A549 (cell line): ENCODE results near the gene GFOD2. TPM values are rescaled to one million over a fixed set of nuclear protein-coding genes. Genes with fewer than 3 reads are reported as not detected.

Experiments
- ATAC-seq, 2 experiments: fragments of 200-7000 bp in 1 of 2; fragments of >200 bp in 1 of 2; cut with Nextera tagmentation in 1 of 2; cut with Tn5 transposase in 1 of 2; 3 replicates each; pipeline versions ENCODE4 v1.8.0 to v1.9.1; 2018 to 2020; ENCODE audit warnings: mild to moderate bottlenecking in 1 of 2, moderate library complexity in 1 of 2
- CTCF ChIA-PET: fragments of 300-600 bp; sonication (Branson Sonifier 250); formaldehyde crosslinking; extraction: SDS; loops from one replicate; lab custom pipeline; 2021; ENCODE audit warnings: antibody characterized with exemption, inconsistent platforms; lab: Yijun Ruan, JAX
- POLR2A ChIA-PET: fragments of 350-600 bp; formaldehyde crosslinking; extraction: SDS; loops from one replicate; lab custom pipeline; 2021; ENCODE audit warnings: antibody characterized with exemption, inconsistent platforms; lab: Yijun Ruan, JAX
- DNase-seq, 2 experiments: peaks; one replicate each; pipeline versions ENCODE4 v3.0.0 to v3.0.0-alpha.2; 2011 to 2016; ENCODE audit warnings: low read depth in 1 of 2, low spot score in 1 of 2
- FAIRE-seq: peaks from 2 replicates; lab custom pipeline; 2011; peaks lifted over from hg19 to GRCh38; lab: Jason Lieb, UNC
- H3K27ac ChIP-seq, 2 experiments: fragments of >200 bp; sonication (Bioruptor Twin); formaldehyde crosslinking; 3 replicates each; pipeline ENCODE4 v1.5.1; 2016 to 2017
- H3K4me1 ChIP-seq: fragments of >200 bp; sonication (Bioruptor Twin); formaldehyde crosslinking; 3 replicates; pipeline ENCODE4 v1.6.1; 2016
- H3K4me2 ChIP-seq: fragments of >200 bp; sonication (Bioruptor Twin); formaldehyde crosslinking; 3 replicates; pipeline ENCODE4 v1.6.1; 2016
- H3K4me3 ChIP-seq: fragments of >200 bp; sonication (Bioruptor Twin); formaldehyde crosslinking; 3 replicates; pipeline ENCODE4 v1.5.1; 2016
- H3K9me3 ChIP-seq: fragments of >200 bp; sonication (Bioruptor Twin); formaldehyde crosslinking; 3 replicates; pipeline ENCODE4 v1.6.1; 2016
- BHLHE40 ChIP-seq: IDR thresholded peaks from 2 replicates; pipeline ENCODE4 v1.6.1; 2012; ENCODE audit warnings: low read depth, low read length, inconsistent platforms
- CBX2 ChIP-seq: fragments of 200-600 bp; sonication (generic); IDR thresholded peaks from 2 replicates; pipeline ENCODE4 v1.6.1; 2016; ENCODE audit warnings: low read depth, mild to moderate bottlenecking, borderline replicate concordance
- CBX8 ChIP-seq: fragments of 200-600 bp; sonication (generic); IDR thresholded peaks from 2 replicates; pipeline ENCODE4 v1.6.1; 2016
- CHD4 ChIP-seq: fragments of 200-600 bp; sonication (generic); IDR thresholded peaks from 2 replicates; pipeline ENCODE4 v1.6.1; 2016; ENCODE audit warnings: antibody characterized with exemption, mild to moderate bottlenecking, borderline replicate concordance
- EHF ChIP-seq: fragments of 250-450 bp; sonication (Bioruptor Pico); IDR thresholded peaks from 2 replicates; pipeline ENCODE4 v1.5.0; 2020; ENCODE audit warnings: mild to moderate bottlenecking
- FOSB ChIP-seq: fragments of 250-450 bp; sonication (Bioruptor Pico); IDR thresholded peaks from 2 replicates; pipeline ENCODE4 v1.5.0; 2020; ENCODE audit warnings: mild to moderate bottlenecking, moderate library complexity
- FOSL2 ChIP-seq, 2 experiments: fragments of 450-650 bp in 1 of 2; fragments of >200 bp in 1 of 2; sonication (Bioruptor Twin) in 1 of 2; formaldehyde crosslinking; IDR thresholded peaks; 2 replicates each; pipeline versions ENCODE4 v1.5.0 to v1.6.1; 2016 to 2020; ENCODE audit warnings: mild to moderate bottlenecking in 1 of 2, moderate library complexity in 1 of 2
- HEYL ChIP-seq: fragments of 250-450 bp; sonication (Bioruptor Pico); IDR thresholded peaks from 2 replicates; pipeline ENCODE4 v1.8.0; 2021; ENCODE audit warnings: mild to moderate bottlenecking, moderate library complexity
- HOXB5 ChIP-seq: fragments of 250-450 bp; sonication (Bioruptor Pico); IDR thresholded peaks from 2 replicates; pipeline ENCODE4 v1.5.0; 2020; ENCODE audit warnings: mild to moderate bottlenecking, moderate library complexity
- KDM5A ChIP-seq: fragments of 200-600 bp; sonication (generic); IDR thresholded peaks from 2 replicates; pipeline ENCODE4 v1.6.1; 2016; ENCODE audit warnings: antibody characterized with exemption, mild to moderate bottlenecking
- MAZ ChIP-seq: fragments of 150-350 bp; IDR thresholded peaks from 2 replicates; pipeline ENCODE4 v1.6.1; 2014; ENCODE audit warnings: antibody characterized with exemption, low read depth, low read length, borderline replicate concordance
- MYC ChIP-seq: IDR thresholded peaks from 2 replicates; pipeline ENCODE4 v1.6.1; 2012; ENCODE audit warnings: mild to moderate bottlenecking, inconsistent platforms, low read length, improper control_type of control experiment, borderline replicate concordance
- NPAS2 ChIP-seq: fragments of 250-450 bp; sonication (Bioruptor Pico); IDR thresholded peaks from 2 replicates; pipeline ENCODE4 v1.8.0; 2022; ENCODE audit warnings: mild to moderate bottlenecking, moderate library complexity, borderline replicate concordance
- POLR2AphosphoS2 ChIP-seq: conservative IDR thresholded peaks from 2 replicates; pipeline ENCODE4 v1.6.1; 2012; ENCODE audit warnings: low read length, improper control_type of control experiment, inconsistent platforms
- RCOR1 ChIP-seq: fragments of 150-350 bp; IDR thresholded peaks from 2 replicates; pipeline ENCODE4 v1.6.1; 2014; ENCODE audit warnings: antibody characterized with exemption, low read length, low read depth
- RFX5 ChIP-seq: fragments of 450-650 bp; IDR thresholded peaks from 2 replicates; pipeline ENCODE4 v1.7.1; 2014; ENCODE audit warnings: antibody characterized with exemption, mild to moderate bottlenecking, moderate library complexity
- TFCP2L1 ChIP-seq: fragments of 250-450 bp; sonication (Bioruptor Pico); IDR thresholded peaks from 2 replicates; pipeline ENCODE4 v1.5.0; 2021; ENCODE audit warnings: mild to moderate bottlenecking
- TP53 ChIP-seq: fragments of 250-450 bp; sonication (Bioruptor Pico); IDR thresholded peaks from 2 replicates; pipeline ENCODE4 v1.5.0; 2021; ENCODE audit warnings: mild to moderate bottlenecking, moderate library complexity
- ZC3H11A ChIP-seq: fragments of 450-650 bp; IDR thresholded peaks from 2 replicates; pipeline ENCODE4 v1.6.1; 2014; ENCODE audit warnings: antibody characterized with exemption, mild to moderate bottlenecking
- ZNF302 ChIP-seq: fragments of 250-450 bp; sonication (Bioruptor Pico); IDR thresholded peaks from 2 replicates; pipeline ENCODE4 v1.9.0; 2021; ENCODE audit warnings: inconsistent platforms, mild to moderate bottlenecking, moderate library complexity
- WGBS: methylation state at CpG from one replicate; pipeline ENCODE4 v1.1.6; 2017; ENCODE audit errors: missing lambda C conversion rate; 5-methylcytosine and 5-hydroxymethylcytosine counted together
- polyA plus RNA-seq, 4 experiments: library from polyadenylated mRNA; depleted of rRNA in 3 of 4; stranded (reverse); fragments of >200 nt; fragmentation: RNase III in 1 of 4; extraction: RNeasy Plus Mini Kit Qiagen cat#74134 plus additional on column Dnase treatment in 1 of 4; gene quantifications; 2 replicates in 3 of 4; 3 replicates in 1 of 4; pipeline ENCODE4 v1.2.3, GENCODE V29; 2011 to 2017
- TF ChIP-seq, protein P1 (sequence below): fragments of >200 bp; sonication (Bioruptor Twin); formaldehyde crosslinking; IDR thresholded peaks from 2 replicates; pipeline ENCODE4 v1.6.1; 2016
- TF ChIP-seq, protein P2 (sequence below): fragments of 250-450 bp; sonication (Bioruptor Pico); IDR thresholded peaks from 2 replicates; pipeline ENCODE4 v1.5.0; 2021; ENCODE audit warnings: mild to moderate bottlenecking, moderate library complexity, borderline replicate concordance
- TF ChIP-seq, protein P3 (sequence below): fragments of 200-600 bp; sonication (generic); IDR thresholded peaks from 2 replicates; pipeline ENCODE4 v1.6.1; 2016; ENCODE audit warnings: antibody characterized with exemption, mild to moderate bottlenecking, moderate library complexity
- TF ChIP-seq, protein P4 (sequence below): fragments of >200 bp; sonication (Bioruptor Twin); formaldehyde crosslinking; IDR thresholded peaks from 3 replicates; pipeline ENCODE4 v1.5.1; 2016

Gene GFOD2
- polyA plus RNA-seq, 2 of the 4 experiments (the other 2 are of a cell fraction) = 10.3 to 16.4 TPM

DNA sequence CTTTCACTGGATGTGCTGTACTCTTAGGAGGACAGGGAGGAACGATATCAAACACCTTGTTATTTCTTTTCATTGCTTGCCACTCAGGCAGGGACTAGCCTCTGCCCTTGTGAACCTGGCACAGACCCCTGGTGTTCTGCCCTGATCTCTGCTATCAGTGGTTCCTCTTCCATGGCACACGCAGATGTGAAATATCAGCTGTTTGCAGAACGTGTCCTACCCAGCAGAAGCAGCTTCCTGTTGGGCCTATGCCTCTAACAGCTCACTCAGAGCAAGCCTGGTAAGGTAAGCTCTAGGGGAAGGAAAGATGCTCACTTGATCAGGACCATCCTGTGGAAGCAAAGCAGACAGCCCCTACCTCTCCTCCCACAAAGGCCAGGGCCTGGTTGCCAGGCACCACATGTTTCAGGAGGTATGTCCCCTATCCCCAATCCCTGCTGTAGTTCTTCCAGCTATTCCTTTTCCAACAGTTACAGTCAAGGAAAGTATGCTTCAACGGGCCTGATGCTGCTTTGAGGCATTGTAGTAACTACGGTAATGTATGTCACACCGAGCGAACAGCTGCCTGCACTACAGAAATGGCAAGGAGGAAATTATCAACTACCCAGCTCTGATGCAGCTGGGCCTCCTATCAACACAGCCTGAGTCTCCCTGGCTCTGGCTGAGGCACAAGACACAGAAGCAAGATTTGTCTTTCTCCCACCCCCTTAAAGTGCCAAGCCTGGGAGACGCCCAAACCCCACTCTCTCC is 41.3 kb upstream of the GFOD2 start (continued):
- TF ChIP-seq POLR2AphosphoS2 = no peak
- no peak for TF ChIP-seq CBX2
- TF ChIP-seq RFX5 = no peak
- no peak for TF ChIP-seq MYC
- TF ChIP-seq HEYL = no peak

DNA sequence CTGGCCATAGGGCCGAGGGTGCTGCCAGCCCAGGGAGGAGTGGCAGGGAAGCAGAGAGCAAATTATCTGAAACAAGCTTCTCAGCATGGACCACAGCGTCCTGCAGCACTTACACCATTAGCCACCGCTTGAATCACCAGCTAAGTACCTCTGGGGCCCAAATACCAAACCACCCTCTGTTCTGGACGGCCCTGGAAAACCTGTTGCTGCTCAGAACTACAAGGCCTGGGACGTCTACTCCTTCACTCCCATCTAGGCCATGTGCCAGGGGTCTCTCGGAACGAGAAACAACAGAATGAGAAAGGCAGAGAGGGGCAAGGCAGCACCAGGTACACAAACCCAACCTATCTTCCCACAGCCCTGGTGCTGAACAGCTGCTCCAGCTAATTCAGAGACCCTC is 39.9 kb upstream of the GFOD2 start:
- Histone ChIP-seq H3K4me2 (no peak overlapping the region), H3K4me1 (no peaks in the 10 kb centered on the region)
- CTCF ChIA-PET = interaction anchor here (1.1 kb wide), 1 partner anchor 91 kb away, joined by 3 read pairs; no protein-coding TSS in a partner anchor
- TF ChIP-seq NPAS2 (CRISPR knock-in tag) (no peak), TP53 (no peak), TFCP2L1 (CRISPR knock-in tag) (no peak), HOXB5 (no peak), EHF (no peak)
- TF ChIP-seq, protein P1, sequence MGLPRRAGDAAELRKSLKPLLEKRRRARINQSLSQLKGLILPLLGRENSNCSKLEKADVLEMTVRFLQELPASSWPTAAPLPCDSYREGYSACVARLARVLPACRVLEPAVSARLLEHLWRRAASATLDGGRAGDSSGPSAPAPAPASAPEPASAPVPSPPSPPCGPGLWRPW = no peak
- TF ChIP-seq, all 56 proteins: peak for 0
- POLR2A ChIA-PET = no interaction called here
- DNase-seq (no peak), ATAC-seq (no peak), FAIRE-seq (no peak)
- 82% methylated on average over 7 of the region's 7 CpGs for WGBS
- no peak overlapping the region for H3K4me3 ChIP-seq
- no peak overlapping the region for H3K27ac ChIP-seq
- H3K9me3 ChIP-seq = no peaks in the 10 kb centered on the region

DNA sequence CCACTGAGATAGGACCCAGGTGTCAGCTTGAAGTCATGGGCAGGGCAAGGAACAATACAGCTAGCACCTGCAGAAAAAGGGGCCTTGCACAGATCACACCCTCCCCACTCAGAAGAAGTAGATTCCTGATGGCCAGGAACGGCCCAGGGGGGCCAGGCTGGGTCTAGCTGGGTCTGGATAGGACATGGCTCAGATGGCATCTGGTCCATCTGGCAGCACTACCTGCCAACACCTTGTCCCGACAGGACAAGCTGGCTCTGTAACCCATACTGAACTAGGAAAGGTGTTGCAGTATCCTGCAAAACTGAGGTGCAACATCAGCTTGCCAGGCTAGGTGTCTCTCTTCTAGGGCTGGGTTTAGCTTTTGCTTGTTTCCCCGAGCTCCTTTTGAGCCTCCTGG is 38.9 kb upstream of the GFOD2 start:
- POLR2A ChIA-PET = no interaction called here
- Histone ChIP-seq H3K27ac (no peak overlapping the region), H3K9me3 (no peaks in the 10 kb centered on the region), H3K4me2 (no peak overlapping the region), H3K4me1 (no peaks in the 10 kb centered on the region), H3K4me3 (no peak overlapping the region)
- FAIRE-seq (no peak), DNase-seq (no peak), ATAC-seq (no peak)
- CTCF ChIA-PET = interaction anchor here (0.7 to 1.1 kb wide), 3 partner anchors 59 to 113 kb away, joined by 3 to 6 read pairs (median 3); partner anchors contain the start of gene CARMIL2
- 85% methylated on average over 3 of the region's 3 CpGs for WGBS
- TF ChIP-seq HOXB5 (no peak), RCOR1 (no peak), CHD4 (no peak), ZNF302 (CRISPR knock-in tag) (no peak), ZC3H11A (no peak), BHLHE40 (no peak), MAZ (no peak), FOSB (CRISPR knock-in tag) (no peak)
- TF ChIP-seq, protein P2, sequence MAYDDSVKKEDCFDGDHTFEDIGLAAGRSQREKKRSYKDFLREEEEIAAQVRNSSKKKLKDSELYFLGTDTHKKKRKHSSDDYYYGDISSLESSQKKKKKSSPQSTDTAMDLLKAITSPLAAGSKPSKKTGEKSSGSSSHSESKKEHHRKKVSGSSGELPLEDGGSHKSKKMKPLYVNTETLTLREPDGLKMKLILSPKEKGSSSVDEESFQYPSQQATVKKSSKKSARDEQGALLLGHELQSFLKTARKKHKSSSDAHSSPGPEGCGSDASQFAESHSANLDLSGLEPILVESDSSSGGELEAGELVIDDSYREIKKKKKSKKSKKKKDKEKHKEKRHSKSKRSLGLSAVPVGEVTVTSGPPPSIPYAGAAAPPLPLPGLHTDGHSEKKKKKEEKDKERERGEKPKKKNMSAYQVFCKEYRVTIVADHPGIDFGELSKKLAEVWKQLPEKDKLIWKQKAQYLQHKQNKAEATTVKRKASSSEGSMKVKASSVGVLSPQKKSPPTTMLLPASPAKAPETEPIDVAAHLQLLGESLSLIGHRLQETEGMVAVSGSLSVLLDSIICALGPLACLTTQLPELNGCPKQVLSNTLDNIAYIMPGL (CRISPR knock-in tag) = no peak

DNA sequence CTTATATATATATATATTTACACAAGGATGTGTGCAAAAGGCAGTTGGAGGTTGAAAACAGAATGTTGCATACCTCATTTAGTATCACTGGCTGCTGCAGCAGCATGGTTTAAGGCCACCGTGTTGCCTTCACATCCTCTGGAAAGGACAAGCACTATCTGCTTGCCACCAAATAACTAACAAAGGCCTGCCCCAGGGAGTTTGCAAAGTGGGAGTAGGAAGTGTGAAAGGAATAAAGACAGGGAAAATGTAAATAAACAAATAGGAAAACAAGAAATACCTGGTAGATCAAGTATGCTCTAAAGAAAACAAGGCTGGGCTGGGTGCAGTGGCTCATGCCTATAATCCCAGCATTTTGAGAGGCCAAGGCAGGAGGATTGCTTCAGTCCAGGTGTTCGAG is 33.5 kb upstream of the GFOD2 start:
- no peak for DNase-seq
- no peak overlapping the region for H3K27ac ChIP-seq
- no peaks in the 10 kb centered on the region for H3K9me3 ChIP-seq
- WGBS = 85% methylated on average over 2 of the region's 2 CpGs
- no peaks in the 10 kb centered on the region for H3K4me1 ChIP-seq
- ChIA-PET POLR2A (no interaction called here), CTCF (interaction anchor here (1.1 kb wide), 1 partner anchor 64 kb away, joined by 5 read pairs; no protein-coding TSS in a partner anchor)
- H3K4me3 ChIP-seq = no peak overlapping the region
- H3K4me2 ChIP-seq = no peak overlapping the region
- no peak for FAIRE-seq
- no peak for ATAC-seq
- TF ChIP-seq, protein P3, sequence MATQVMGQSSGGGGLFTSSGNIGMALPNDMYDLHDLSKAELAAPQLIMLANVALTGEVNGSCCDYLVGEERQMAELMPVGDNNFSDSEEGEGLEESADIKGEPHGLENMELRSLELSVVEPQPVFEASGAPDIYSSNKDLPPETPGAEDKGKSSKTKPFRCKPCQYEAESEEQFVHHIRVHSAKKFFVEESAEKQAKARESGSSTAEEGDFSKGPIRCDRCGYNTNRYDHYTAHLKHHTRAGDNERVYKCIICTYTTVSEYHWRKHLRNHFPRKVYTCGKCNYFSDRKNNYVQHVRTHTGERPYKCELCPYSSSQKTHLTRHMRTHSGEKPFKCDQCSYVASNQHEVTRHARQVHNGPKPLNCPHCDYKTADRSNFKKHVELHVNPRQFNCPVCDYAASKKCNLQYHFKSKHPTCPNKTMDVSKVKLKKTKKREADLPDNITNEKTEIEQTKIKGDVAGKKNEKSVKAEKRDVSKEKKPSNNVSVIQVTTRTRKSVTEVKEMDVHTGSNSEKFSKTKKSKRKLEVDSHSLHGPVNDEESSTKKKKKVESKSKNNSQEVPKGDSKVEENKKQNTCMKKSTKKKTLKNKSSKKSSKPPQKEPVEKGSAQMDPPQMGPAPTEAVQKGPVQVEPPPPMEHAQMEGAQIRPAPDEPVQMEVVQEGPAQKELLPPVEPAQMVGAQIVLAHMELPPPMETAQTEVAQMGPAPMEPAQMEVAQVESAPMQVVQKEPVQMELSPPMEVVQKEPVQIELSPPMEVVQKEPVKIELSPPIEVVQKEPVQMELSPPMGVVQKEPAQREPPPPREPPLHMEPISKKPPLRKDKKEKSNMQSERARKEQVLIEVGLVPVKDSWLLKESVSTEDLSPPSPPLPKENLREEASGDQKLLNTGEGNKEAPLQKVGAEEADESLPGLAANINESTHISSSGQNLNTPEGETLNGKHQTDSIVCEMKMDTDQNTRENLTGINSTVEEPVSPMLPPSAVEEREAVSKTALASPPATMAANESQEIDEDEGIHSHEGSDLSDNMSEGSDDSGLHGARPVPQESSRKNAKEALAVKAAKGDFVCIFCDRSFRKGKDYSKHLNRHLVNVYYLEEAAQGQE = no peak
- TF ChIP-seq, protein P4, sequence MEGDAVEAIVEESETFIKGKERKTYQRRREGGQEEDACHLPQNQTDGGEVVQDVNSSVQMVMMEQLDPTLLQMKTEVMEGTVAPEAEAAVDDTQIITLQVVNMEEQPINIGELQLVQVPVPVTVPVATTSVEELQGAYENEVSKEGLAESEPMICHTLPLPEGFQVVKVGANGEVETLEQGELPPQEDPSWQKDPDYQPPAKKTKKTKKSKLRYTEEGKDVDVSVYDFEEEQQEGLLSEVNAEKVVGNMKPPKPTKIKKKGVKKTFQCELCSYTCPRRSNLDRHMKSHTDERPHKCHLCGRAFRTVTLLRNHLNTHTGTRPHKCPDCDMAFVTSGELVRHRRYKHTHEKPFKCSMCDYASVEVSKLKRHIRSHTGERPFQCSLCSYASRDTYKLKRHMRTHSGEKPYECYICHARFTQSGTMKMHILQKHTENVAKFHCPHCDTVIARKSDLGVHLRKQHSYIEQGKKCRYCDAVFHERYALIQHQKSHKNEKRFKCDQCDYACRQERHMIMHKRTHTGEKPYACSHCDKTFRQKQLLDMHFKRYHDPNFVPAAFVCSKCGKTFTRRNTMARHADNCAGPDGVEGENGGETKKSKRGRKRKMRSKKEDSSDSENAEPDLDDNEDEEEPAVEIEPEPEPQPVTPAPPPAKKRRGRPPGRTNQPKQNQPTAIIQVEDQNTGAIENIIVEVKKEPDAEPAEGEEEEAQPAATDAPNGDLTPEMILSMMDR = no peak
- TF ChIP-seq KDM5A (no peak), FOSL2 (IDR thresholded peaks at IDR 0.05) (no peak), FOSL2 (CRISPR knock-in tag; IDR thresholded peaks at IDR 0.05) (no peak), NPAS2 (CRISPR knock-in tag) (no peak), ZNF302 (CRISPR knock-in tag) (no peak), CBX8 (no peak), HEYL (no peak), RCOR1 (no peak)
